HepG2 (cell line): ENCODE data around the gene ASXL3. TPM values are rescaled to one million over a fixed set of nuclear protein-coding genes. Genes with fewer than 3 reads are reported as not detected.

Experiments
- ATAC-seq: fragments of 200-7000 bp; cut with Tn5 transposase; 3 replicates; pipeline ENCODE4 v1.9.1; 2020; ENCODE audit warnings: mild to moderate bottlenecking, moderate library complexity
- BruUV-seq: library from RNA; stranded (reverse); fragments of 400-500 nt; replicated peaks from 2 replicates; lab custom pipeline; 2021; lab: Mats Ljungman, UMichigan
- CTCF ChIA-PET: fragments of 300-600 bp; formaldehyde crosslinking; extraction: SDS; loops from one replicate; lab custom pipeline; 2021; ENCODE audit warnings: low total read pairs, inconsistent platforms, low intra/inter-chr PET ratio; lab: Yijun Ruan, JAX
- POLR2A ChIA-PET: fragments of 350-600 bp; sonication (Branson Sonifier 250); formaldehyde crosslinking; loops from one replicate; lab custom pipeline; 2020; ENCODE audit warnings: antibody characterized with exemption, inconsistent platforms; lab: Yijun Ruan, JAX
- DNase-seq: peaks from one replicate; pipeline ENCODE4 v3.0.0-alpha.2; 2015; ENCODE audit warnings: low spot score
- FAIRE-seq: peaks from 3 replicates; lab custom pipeline; 2011; peaks lifted over from hg19 to GRCh38; lab: Jason Lieb, UNC
- H2AFZ ChIP-seq: one replicate; pipeline ENCODE4 v1.6.1; 2011; ENCODE audit warnings: low read length, inconsistent platforms
- H3K27ac ChIP-seq: fragments of 300-600 bp; 3 replicates; pipeline ENCODE4 v1.8.0; 2011; ENCODE audit warnings: mixed run types, mild to moderate bottlenecking, mixed read lengths, low read length, inconsistent platforms; ENCODE audit not compliant: insufficient read depth; ENCODE audit errors: extremely low read length
- H3K27me3 ChIP-seq, 2 experiments: fragments of 200-600 bp in 1 of 2; 2 replicates in 1 of 2; 3 replicates in 1 of 2; pipeline versions ENCODE4 v1.6.0 to v1.8.0; 2011; ENCODE audit warnings: low read length in 2 of 2, mild to moderate bottlenecking in 2 of 2, moderate library complexity in 2 of 2, inconsistent platforms in 1 of 2; ENCODE audit not compliant: insufficient read depth in 2 of 2, control insufficient read depth in 1 of 2
- H3K36me3 ChIP-seq, 2 experiments: fragments of 200-600 bp in 1 of 2; replicated peaks in 1 of 2; 2 replicates in 1 of 2; 3 replicates in 1 of 2; pipeline versions ENCODE4 v1.5.1 to v1.8.0; 2011; ENCODE audit warnings: low read length in 2 of 2, inconsistent platforms in 1 of 2; ENCODE audit not compliant: insufficient read depth in 2 of 2, control insufficient read depth in 1 of 2
- H3K4me1 ChIP-seq: 2 replicates; pipeline ENCODE4 v1.5.1; 2012; ENCODE audit warnings: low read length, inconsistent platforms; ENCODE audit not compliant: insufficient read depth
- H3K4me2 ChIP-seq: 2 replicates; pipeline ENCODE4 v1.6.0; 2011; ENCODE audit warnings: low read depth, low read length, inconsistent platforms
- H3K4me3 ChIP-seq, 3 experiments: fragments of 200-600 bp in 1 of 3; sonication (generic), shearing (Covaris generic) in 1 of 3; replicated peaks in 1 of 3; 2 replicates each; pipeline ENCODE4 v1.5.1; 2011 to 2016; ENCODE audit warnings: low read length in 3 of 3, inconsistent platforms in 2 of 3, low read depth in 2 of 3, mild to moderate bottlenecking in 2 of 3, control low read depth in 1 of 3, mixed read lengths in 1 of 3; ENCODE audit not compliant: insufficient read depth in 1 of 3
- H3K79me2 ChIP-seq: one replicate; pipeline ENCODE4 v1.6.1; 2011; ENCODE audit warnings: low read length, inconsistent platforms; ENCODE audit not compliant: insufficient read depth
- H3K9ac ChIP-seq: 2 replicates; pipeline ENCODE4 v1.6.0; 2011; ENCODE audit warnings: mild to moderate bottlenecking, low read depth, low read length, inconsistent platforms; ENCODE audit not compliant: insufficient read depth
- H3K9me3 ChIP-seq: 2 replicates; pipeline ENCODE4 v1.5.1; 2012; ENCODE audit warnings: mild to moderate bottlenecking, low read length
- H4K20me1 ChIP-seq: 2 replicates; pipeline ENCODE4 v1.6.0; 2011; ENCODE audit warnings: inconsistent platforms, mild to moderate bottlenecking, low read length, moderate library complexity; ENCODE audit not compliant: insufficient read depth
- AKAP8 ChIP-seq: sonication (generic); formaldehyde crosslinking; IDR thresholded peaks from 2 replicates; pipeline ENCODE4 v1.5.1; 2020; ENCODE audit warnings: mild to moderate bottlenecking, missing genetic modification reagents
- ATF1 ChIP-seq: IDR thresholded peaks from 2 replicates; pipeline ENCODE4 v1.6.1; 2016; ENCODE audit warnings: mild to moderate bottlenecking, control low read depth
- EED ChIP-seq: sonication (generic); formaldehyde crosslinking; IDR thresholded peaks from 2 replicates; pipeline ENCODE4 v1.5.0; 2020; ENCODE audit warnings: mild to moderate bottlenecking, missing genetic modification reagents
- HES4 ChIP-seq: sonication (generic); formaldehyde crosslinking; IDR thresholded peaks from 2 replicates; pipeline ENCODE4 v1.9.0; 2021; ENCODE audit warnings: mild to moderate bottlenecking, missing genetic modification reagents, borderline replicate concordance
- HNRNPLL ChIP-seq: fragments of 200-400 bp; formaldehyde crosslinking; IDR thresholded peaks from 2 replicates; pipeline ENCODE4 v1.6.1; 2017; ENCODE audit warnings: mild to moderate bottlenecking, low read depth, low read length; ENCODE audit not compliant: poor library complexity, severe bottlenecking
- KDM5B ChIP-seq: sonication (generic); formaldehyde crosslinking; IDR thresholded peaks from 2 replicates; pipeline ENCODE4 v1.4.0; 2020; ENCODE audit warnings: missing genetic modification reagents, mild to moderate bottlenecking, borderline replicate concordance
- SETDB1 ChIP-seq: sonication (generic); formaldehyde crosslinking; IDR thresholded peaks from 2 replicates; pipeline ENCODE4 v1.5.1; 2020; ENCODE audit warnings: missing genetic modification reagents, mild to moderate bottlenecking, borderline replicate concordance
- SP2 ChIP-seq: sonication (generic); formaldehyde crosslinking; IDR thresholded peaks from 2 replicates; pipeline ENCODE4 v1.5.1; 2020; ENCODE audit warnings: mild to moderate bottlenecking, missing genetic modification reagents
- U2AF2 ChIP-seq: fragments of 200-400 bp; formaldehyde crosslinking; IDR thresholded peaks from 2 replicates; pipeline ENCODE4 v1.6.1; 2017; ENCODE audit warnings: low read depth, mild to moderate bottlenecking, low read length
- ZFP62 ChIP-seq: sonication (generic); formaldehyde crosslinking; IDR thresholded peaks from 2 replicates; pipeline ENCODE4 v1.4.0; 2020; ENCODE audit warnings: missing genetic modification reagents
- ZNF124 ChIP-seq: sonication (generic); formaldehyde crosslinking; IDR thresholded peaks from 2 replicates; pipeline ENCODE4 v1.4.0; 2020; ENCODE audit warnings: missing genetic modification reagents
- ZNF343 ChIP-seq: sonication (generic); formaldehyde crosslinking; IDR thresholded peaks from 2 replicates; pipeline ENCODE4 v1.4.0; 2020; ENCODE audit warnings: mild to moderate bottlenecking, missing genetic modification reagents
- ZNF367 ChIP-seq: sonication (generic); formaldehyde crosslinking; IDR thresholded peaks from 2 replicates; pipeline ENCODE4 v1.4.0; 2020; ENCODE audit warnings: missing genetic modification reagents, borderline replicate concordance
- ZNF546 ChIP-seq: sonication (generic); formaldehyde crosslinking; conservative IDR thresholded peaks from 2 replicates; pipeline ENCODE4 v1.8.1; 2023; ENCODE audit warnings: mild to moderate bottlenecking, missing genetic modification reagents
- ZNF639 ChIP-seq: conservative IDR thresholded peaks from 2 replicates; pipeline ENCODE4 v1.6.1; 2018; ENCODE audit warnings: missing genetic modification reagents
- WGBS: methylation state at CpG from one replicate; pipeline ENCODE4 v1.1.6; 2017; ENCODE audit warnings: low lambda C conversion rate; 5-methylcytosine and 5-hydroxymethylcytosine counted together
- in situ Hi-C: cut with HindIII; loops from 2 replicates; pipeline ENCODE4 v1.10.0; 2017; ENCODE audit warnings: low pct_unique_long_range_greater_than_20kb; ENCODE audit not compliant: extremely low pct_ligation_motif_present
- intact Hi-C: fragments of 100-400 bp; cut with micrococcal nuclease; formaldehyde crosslinking; loops from one replicate; pipeline ENCODE4 v1.10.0; 2022; ENCODE audit not compliant: unreplicated experiment
- polyA plus RNA-seq, 8 experiments: library from polyadenylated mRNA; depleted of rRNA in 3 of 8; stranded (reverse) in 7 of 8; unstranded in 1 of 8; fragments of >200 nt; fragmentation: Illumina TruSeq in 4 of 8; extraction: Trizol in 4 of 8; gene quantifications; 2 replicates each; pipeline versions ENCODE4 v1.2.1 to v1.2.3, GENCODE V29; 2011 to 2016; ENCODE audit warnings: low read depth in 4 of 8, missing spikeins in 1 of 8, mixed read lengths in 1 of 8; ENCODE audit not compliant: insufficient read depth in 1 of 8
- total RNA-seq, 5 experiments: library from RNA; depleted of rRNA; stranded (reverse); fragments of >200 nt; fragmentation: Illumina TruSeq; extraction: Trizol; gene quantifications; 2 replicates each; pipeline ENCODE4 v1.2.3, GENCODE V29; 2016; ENCODE audit warnings: low read depth in 1 of 5
- TF ChIP-seq, protein P1 (sequence below): sonication (generic); formaldehyde crosslinking; conservative IDR thresholded peaks from 2 replicates; pipeline ENCODE4 v1.4.0; 2020; ENCODE audit warnings: missing genetic modification reagents

ASXL3 gene
- total and polyA plus RNA-seq, 2 of the 13 experiments (the other 11 are each of a cell fraction or from before 2014, with no cell fraction given): not detected

DNA sequence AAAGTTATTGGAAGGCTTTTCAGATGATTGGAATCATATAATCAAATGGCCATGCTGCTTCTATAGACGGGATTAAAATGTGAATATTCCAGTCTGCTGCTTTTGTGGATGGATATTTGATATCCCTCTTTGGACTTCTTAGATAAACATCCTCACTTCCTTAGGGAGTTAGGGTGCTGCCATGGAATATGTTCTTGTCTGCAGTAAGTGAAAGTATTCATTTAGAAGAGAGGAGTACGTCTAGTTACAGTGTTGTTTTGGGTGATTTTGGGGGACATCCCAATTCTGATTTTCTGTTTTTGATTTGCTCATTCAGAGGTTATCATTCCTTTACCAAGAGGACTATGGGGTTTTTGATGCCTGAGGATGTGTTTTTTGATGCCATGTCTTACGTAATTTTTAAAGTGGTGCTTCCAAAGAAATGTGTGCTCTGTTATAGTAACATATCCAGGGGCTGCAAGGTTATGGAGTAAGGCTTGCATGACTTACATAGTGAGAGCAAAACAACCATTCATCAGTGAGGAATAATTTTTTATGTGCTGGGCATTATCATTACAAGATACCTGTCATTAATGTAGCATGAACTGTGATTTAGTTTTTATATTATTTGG, 33.6 kb downstream of the ASXL3 start:
- CTCF ChIA-PET: no interaction called here
- no peaks in the 10 kb centered on the region for H3K36me3 ChIP-seq
- no peaks in the 10 kb centered on the region for H3K27me3 ChIP-seq
- POLR2A ChIA-PET: no interaction called here
- H4K20me1 ChIP-seq: no peaks in the 10 kb centered on the region
- intact Hi-C loops: no loop called here
- TF ChIP-seq, protein P1, sequence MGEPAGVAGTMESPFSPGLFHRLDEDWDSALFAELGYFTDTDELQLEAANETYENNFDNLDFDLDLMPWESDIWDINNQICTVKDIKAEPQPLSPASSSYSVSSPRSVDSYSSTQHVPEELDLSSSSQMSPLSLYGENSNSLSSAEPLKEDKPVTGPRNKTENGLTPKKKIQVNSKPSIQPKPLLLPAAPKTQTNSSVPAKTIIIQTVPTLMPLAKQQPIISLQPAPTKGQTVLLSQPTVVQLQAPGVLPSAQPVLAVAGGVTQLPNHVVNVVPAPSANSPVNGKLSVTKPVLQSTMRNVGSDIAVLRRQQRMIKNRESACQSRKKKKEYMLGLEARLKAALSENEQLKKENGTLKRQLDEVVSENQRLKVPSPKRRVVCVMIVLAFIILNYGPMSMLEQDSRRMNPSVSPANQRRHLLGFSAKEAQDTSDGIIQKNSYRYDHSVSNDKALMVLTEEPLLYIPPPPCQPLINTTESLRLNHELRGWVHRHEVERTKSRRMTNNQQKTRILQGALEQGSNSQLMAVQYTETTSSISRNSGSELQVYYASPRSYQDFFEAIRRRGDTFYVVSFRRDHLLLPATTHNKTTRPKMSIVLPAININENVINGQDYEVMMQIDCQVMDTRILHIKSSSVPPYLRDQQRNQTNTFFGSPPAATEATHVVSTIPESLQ: no peak
- TF ChIP-seq KDM5B (no peak), ZNF546 (CRISPR knock-in tag) (no peak), EED (CRISPR knock-in tag) (no peak), ZNF367 (CRISPR knock-in tag) (no peak), SETDB1 (CRISPR knock-in tag) (no peak), ZNF124 (CRISPR knock-in tag) (no peak), ZFP62 (CRISPR knock-in tag) (no peak), ATF1 (no peak), AKAP8 (CRISPR knock-in tag) (no peak), SP2 (CRISPR knock-in tag) (no peak), HNRNPLL (no peak), ZNF639 (CRISPR knock-in tag) (no peak), HES4 (CRISPR knock-in tag) (no peak), U2AF2 (no peak), ZNF343 (CRISPR knock-in tag) (no peak)
- TF ChIP-seq, all 625 proteins: peak for 0
- H3K4me2 ChIP-seq: no peak overlapping the region
- H3K27ac ChIP-seq: no peak overlapping the region
- H3K9me3 ChIP-seq: no peaks in the 10 kb centered on the region
- 3% methylated on average over 3 of the region's 3 CpGs for WGBS
- ATAC-seq (no peak), DNase-seq (no peak), FAIRE-seq (no peak)
- H3K9ac ChIP-seq: no peak overlapping the region
- no TSS peak for BruUV-seq
- no peak overlapping the region for H3K4me3 ChIP-seq
- no peak overlapping the region for H2AFZ ChIP-seq
- H3K4me1 ChIP-seq: no peaks in the 10 kb centered on the region
- in situ Hi-C loops: no loop called here
- H3K79me2 ChIP-seq: no peaks in the 10 kb centered on the region
